ENCODE data around the gene STRBP. TPM values are rescaled to one million over a fixed set of nuclear protein-coding genes. Genes with fewer than 3 reads are reported as not detected.

The STRBP gene
- total and polyA plus RNA-seq, 2 of the 8 experiments (the other 6 are each of a cell fraction or from before 2014, with no cell fraction given): 29.7 to 105 TPM

DNA sequence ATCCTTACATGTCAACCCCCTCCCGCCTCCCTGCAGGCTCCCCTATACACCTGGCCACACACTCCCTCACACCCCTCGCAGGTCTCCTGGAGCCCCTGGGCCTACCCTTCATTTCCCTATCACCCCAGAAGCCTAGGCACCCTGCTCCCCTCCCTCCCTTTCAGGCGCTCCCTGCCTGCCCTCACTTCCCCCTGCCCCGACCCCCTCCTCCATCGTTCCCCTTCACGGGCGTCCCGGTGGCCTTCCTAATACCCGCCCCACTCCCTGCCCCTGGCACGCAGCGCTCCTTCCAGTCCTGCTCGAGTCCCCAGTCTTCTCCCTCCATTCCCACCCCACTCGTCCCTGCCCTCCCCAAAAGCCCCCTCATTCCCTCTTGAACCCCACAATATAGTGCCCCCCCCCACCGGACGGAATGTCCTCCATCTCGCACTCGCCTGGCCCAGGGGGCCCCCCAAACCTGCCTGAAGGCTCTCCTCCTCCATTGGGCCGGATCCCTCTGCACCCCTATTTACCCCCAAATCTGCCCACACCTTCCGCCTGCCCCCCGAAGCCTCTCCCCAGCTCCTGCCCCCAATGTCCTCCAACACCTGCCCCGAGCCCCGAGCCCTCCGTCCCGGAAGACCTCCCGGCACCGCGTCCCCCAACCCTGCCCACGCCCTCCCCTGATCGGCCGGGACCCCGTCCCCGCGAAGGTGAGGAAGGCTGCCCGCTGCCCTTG is 746 bp downstream of the STRBP start:
- Histone ChIP-seq H4K8ac (ENCODE audit: extremely low read depth, insufficient read depth, low read length) (no peak overlapping the region; the same call in 1 of the 2 replicates), H2BK15ac (ENCODE audit: low read length) (no peak overlapping the region), H3K4me3 (ENCODE audit: extremely low read depth in 1 of 4, insufficient read depth in 2 of 4, low read depth in 3 of 4, low read length in 4 of 4) (peak overlapping the region; percentile 53 to 99 (median 67)), H3K23ac (ENCODE audit: insufficient read length) (no peak overlapping the region), H4K20me1 (replicated peaks in 1 of 2; ENCODE audit: control insufficient read depth in 1 of 2, insufficient read depth in 2 of 2, low read length in 2 of 2) (peaks cover 12 to 14% of the 10 kb centered on the region in 2 experiments), H3K27me3 (replicated peaks in 1 of 4; ENCODE audit: control insufficient read depth in 3 of 4, extremely low read depth in 1 of 4, insufficient read depth in 3 of 4, low read length in 3 of 4) (no peaks in the 10 kb centered on the region), H3K18ac (ENCODE audit: extremely low read depth, low read length) (no peak overlapping the region; the same call in 1 of the 2 replicates), H3K79me1 (ENCODE audit: low read depth, low read length) (peaks cover 14% of the 10 kb centered on the region), H3K14ac (ENCODE audit: insufficient read length) (no peak overlapping the region), H3K4ac (replicated peaks; ENCODE audit: insufficient read length, low read depth, low read length) (no peak overlapping the region), H3K9ac (replicated peaks in 1 of 4; ENCODE audit: extremely low read depth in 1 of 4, low read depth in 3 of 4, low read length in 3 of 4) (peak overlapping the region; percentile 8 to 93 (median 50); a peak in 5 of 7 replicates), H2BK5ac (ENCODE audit: low read depth, low read length) (no peak overlapping the region), H3K4me1 (replicated peaks in 1 of 4; ENCODE audit: control insufficient read depth in 3 of 4, insufficient read depth in 4 of 4, low read length in 3 of 4) (peaks cover 0 to 27% (median 8%) of the 10 kb centered on the region in 4 experiments; a peak in 6 of 7 replicates), H2AK5ac (ENCODE audit: low read depth, low read length) (no peak overlapping the region), H3K9me3 (ENCODE audit: insufficient read depth in 2 of 2, low read depth in 1 of 2, low read length in 1 of 2) (no peaks in the 10 kb centered on the region), H3K23me2 (ENCODE audit: low read depth, low read length) (peaks cover 16% of the 10 kb centered on the region), H2BK120ac (replicated peaks; ENCODE audit: low read depth, low read length) (no peak overlapping the region), H3K79me2 (ENCODE audit: control insufficient read depth in 1 of 2, insufficient read depth in 2 of 2, low read length in 2 of 2) (peaks cover 25 to 51% of the 10 kb centered on the region in 2 experiments), H4K91ac (replicated peaks; ENCODE audit: insufficient read length, low read length) (no peak overlapping the region), H2BK12ac (ENCODE audit: low read depth, low read length) (no peak overlapping the region), H2BK20ac (ENCODE audit: low read length) (no peak overlapping the region), H3K4me2 (ENCODE audit: insufficient read depth in 1 of 2, low read depth in 2 of 2, low read length in 2 of 2) (peak overlapping the region; percentile 83 to 96), H3K56ac (replicated peaks; ENCODE audit: insufficient read length, low read depth, low read length) (peak overlapping the region; percentile 2), H2AFZ (ENCODE audit: low read length) (no peak overlapping the region), H3K27ac (ENCODE audit: low read depth, low read length) (no peak overlapping the region), H4K5ac (ENCODE audit: insufficient read length, low read depth, low read length) (no peak overlapping the region), H3K36me3 (ENCODE audit: control insufficient read depth in 2 of 4, insufficient read depth in 4 of 4, low read length in 3 of 4) (no peaks in the 10 kb centered on the region)
- CTCF ChIA-PET (ENCODE audit: partially characterized antibody): interaction anchor here (0.6 to 1.5 kb wide), 2 partner anchors 46 to 144 kb away, joined by 4 read pairs; no protein-coding TSS in a partner anchor
- TF ChIP-seq KDM4A (IDR thresholded peaks at IDR 0.05; ENCODE audit: low read depth, low read length, severe bottlenecking): peak; percentile 55
- TF ChIP-seq CEBPB (IDR thresholded peaks at IDR 0.05; ENCODE audit: low read depth, low read length): no peak
- no peak for FAIRE-seq
- DNase-seq (ENCODE audit: low read depth in 1 of 2, low spot score in 2 of 2): no peak
- POLR2A ChIA-PET (ENCODE audit: partially characterized antibody): interaction anchor here (0.9 kb wide), 1 partner anchor 11 kb away, joined by 3 read pairs; no protein-coding TSS in a partner anchor
- 4% methylated on average over 8 of the region's 34 CpGs; no CpG with 5 or more reads in 1 of the 2 experiments for WGBS, 2 experiments (ENCODE audit: extremely low coverage in 1 of 2, insufficient coverage in 1 of 2, insufficient read length in 1 of 2, insufficient replicate concordance in 2 of 2, low coverage in 1 of 2, low lambda C conversion rate in 2 of 2, missing lambda C conversion rate in 1 of 2)

All from H1 (cell line).